Ascending aorta (tissue), 2 donors: ENCODE results near the gene HIVEP2. TPM values are rescaled to one million over a fixed set of nuclear protein-coding genes. Genes with fewer than 3 reads are reported as not detected.

Experiments used
- DNase-seq, 2 donors: peaks; one replicate each; pipeline ENCODE4 v3.0.0-alpha.2; 2019; ENCODE audit warnings: low spot score in 2 of 2
- H3K27ac ChIP-seq, 2 donors: fragments of 200-600 bp; sonication (generic); one replicate each; pipeline ENCODE4 v1.5.1; 2016 to 2017; ENCODE audit warnings: mild to moderate bottlenecking in 1 of 2
- H3K27me3 ChIP-seq: fragments of 200-600 bp; sonication (generic); one replicate; pipeline ENCODE4 v1.5.1; 2017
- H3K36me3 ChIP-seq, 2 donors: fragments of 200-600 bp; sonication (generic); one replicate each; pipeline ENCODE4 v1.5.1; 2016
- H3K4me1 ChIP-seq, 2 donors: fragments of 200-600 bp; sonication (generic); one replicate each; pipeline ENCODE4 v1.5.1; 2016 to 2017; ENCODE audit warnings: mild to moderate bottlenecking in 1 of 2
- H3K4me3 ChIP-seq, 2 donors: fragments of 200-600 bp; sonication (generic); one replicate each; pipeline ENCODE4 v1.5.1; 2016 to 2017; ENCODE audit warnings: mild to moderate bottlenecking in 1 of 2
- H3K9me3 ChIP-seq, 2 donors: fragments of 200-600 bp; sonication (generic); one replicate each; pipeline ENCODE4 v1.5.1; 2016
- intact Hi-C: fragments of 100-400 bp; cut with DNase I; formaldehyde crosslinking; loops from one replicate; pipeline ENCODE4 v1.15.1; 2023
- total RNA-seq: library from RNA; depleted of rRNA; stranded (reverse); fragments of >200 nt; gene quantifications from one replicate; pipeline ENCODE4 v1.1.0, GENCODE V29; 2016
- TF ChIP-seq, protein P1 (sequence below), 3 experiments: fragments of 200-600 bp in 2 of 3; fragments of 450-650 bp in 1 of 3; sonication (generic) in 2 of 3; IDR thresholded peaks; one replicate each; pipeline ENCODE4 v1.5.1; 2016 to 2019; ENCODE audit warnings: antibody characterized with exemption in 3 of 3, mild to moderate bottlenecking in 1 of 3, moderate library complexity in 1 of 3

Gene HIVEP2
- total RNA-seq, 1 donor from 2014 or later: 14.5 TPM

DNA sequence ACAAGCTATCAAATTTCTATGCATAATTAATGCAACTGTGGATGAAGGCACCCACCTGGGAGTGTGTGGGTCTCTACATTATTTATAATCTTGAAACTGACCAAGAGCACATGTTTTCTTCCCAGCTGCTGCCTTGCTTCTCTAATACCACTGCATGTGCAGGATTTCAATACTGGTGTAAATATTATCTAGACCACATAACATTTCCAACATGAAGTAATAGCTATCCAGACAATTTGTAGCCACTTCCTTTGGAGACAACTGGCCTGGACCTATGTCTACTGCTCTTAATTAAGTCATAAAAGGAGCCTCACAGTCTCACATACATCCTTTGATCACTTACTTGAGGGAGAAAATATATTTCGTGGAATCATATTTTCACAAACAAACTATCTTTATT, 180.7 kb downstream of the HIVEP2 start:
- Histone ChIP-seq H3K36me3 (peaks cover 20 to 27% of the 10 kb centered on the region in 2 donors), H3K27me3 (no peaks in the 10 kb centered on the region), H3K4me3 (no peak overlapping the region), H3K27ac (no peak overlapping the region), H3K9me3 (no peaks in the 10 kb centered on the region), H3K4me1 (no peaks in the 10 kb centered on the region)
- intact Hi-C loops: no loop called here
- TF ChIP-seq, protein P1, sequence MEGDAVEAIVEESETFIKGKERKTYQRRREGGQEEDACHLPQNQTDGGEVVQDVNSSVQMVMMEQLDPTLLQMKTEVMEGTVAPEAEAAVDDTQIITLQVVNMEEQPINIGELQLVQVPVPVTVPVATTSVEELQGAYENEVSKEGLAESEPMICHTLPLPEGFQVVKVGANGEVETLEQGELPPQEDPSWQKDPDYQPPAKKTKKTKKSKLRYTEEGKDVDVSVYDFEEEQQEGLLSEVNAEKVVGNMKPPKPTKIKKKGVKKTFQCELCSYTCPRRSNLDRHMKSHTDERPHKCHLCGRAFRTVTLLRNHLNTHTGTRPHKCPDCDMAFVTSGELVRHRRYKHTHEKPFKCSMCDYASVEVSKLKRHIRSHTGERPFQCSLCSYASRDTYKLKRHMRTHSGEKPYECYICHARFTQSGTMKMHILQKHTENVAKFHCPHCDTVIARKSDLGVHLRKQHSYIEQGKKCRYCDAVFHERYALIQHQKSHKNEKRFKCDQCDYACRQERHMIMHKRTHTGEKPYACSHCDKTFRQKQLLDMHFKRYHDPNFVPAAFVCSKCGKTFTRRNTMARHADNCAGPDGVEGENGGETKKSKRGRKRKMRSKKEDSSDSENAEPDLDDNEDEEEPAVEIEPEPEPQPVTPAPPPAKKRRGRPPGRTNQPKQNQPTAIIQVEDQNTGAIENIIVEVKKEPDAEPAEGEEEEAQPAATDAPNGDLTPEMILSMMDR (IDR thresholded peaks at IDR 0.05): no peak
- DNase-seq: no peak

DNA sequence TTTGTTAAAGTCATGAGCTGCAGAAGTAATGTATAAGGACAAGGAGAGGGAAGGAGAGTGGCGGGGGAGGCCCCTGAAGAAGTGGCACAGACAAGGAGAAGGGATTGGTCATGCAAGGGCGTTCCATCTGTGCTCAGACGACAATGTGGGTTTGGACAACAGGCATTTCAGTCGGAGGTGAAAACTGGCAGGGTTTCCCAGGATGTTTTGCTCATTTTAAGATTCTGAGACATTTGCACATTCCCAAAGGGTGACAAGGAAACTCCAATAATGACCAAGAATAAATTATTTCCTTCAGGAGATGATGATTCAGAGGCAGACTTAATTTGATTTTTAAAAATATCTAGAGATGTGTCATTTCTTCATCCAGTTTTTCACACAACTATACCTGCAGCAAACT, 181.8 kb downstream of the HIVEP2 start:
- H3K4me3 ChIP-seq: no peak overlapping the region
- peaks cover 27 to 38% of the 10 kb centered on the region in 2 donors for H3K36me3 ChIP-seq
- no peak for DNase-seq
- no peaks in the 10 kb centered on the region for H3K9me3 ChIP-seq
- TF ChIP-seq, protein P1 (IDR thresholded peaks at IDR 0.05): no peak
- no peak overlapping the region for H3K27ac ChIP-seq
- H3K27me3 ChIP-seq: no peaks in the 10 kb centered on the region
- H3K4me1 ChIP-seq: no peaks in the 10 kb centered on the region
- intact Hi-C loops: no loop called here

DNA sequence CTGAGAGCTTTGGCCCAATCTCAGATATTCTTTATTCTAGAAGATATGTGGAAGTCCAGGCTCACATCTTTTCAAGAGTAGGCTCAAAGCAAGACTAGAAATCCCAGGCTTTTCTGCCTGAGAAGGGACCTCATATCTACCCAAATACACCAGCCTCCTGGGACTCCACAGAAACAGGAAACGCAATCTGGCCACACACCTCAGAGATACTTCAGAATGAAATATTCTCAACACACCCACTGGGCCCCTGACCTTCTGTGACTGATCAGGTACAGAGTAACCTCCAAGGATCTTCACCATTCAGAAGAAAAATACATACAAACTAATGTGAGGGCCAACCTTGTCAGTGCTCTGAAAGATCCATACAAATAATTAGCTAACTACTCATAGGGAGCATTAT, 183.2 kb downstream of the HIVEP2 start:
- H3K36me3 ChIP-seq: peaks cover 27 to 43% of the 10 kb centered on the region in 2 donors
- TF ChIP-seq, protein P1 (IDR thresholded peaks at IDR 0.05): no peak
- H3K9me3 ChIP-seq: no peaks in the 10 kb centered on the region

GRCh38 chr6:142760152-142760551, 184.8 kb downstream of the HIVEP2 start:
- Histone ChIP-seq H3K27ac (no peak overlapping the region), H3K36me3 (peaks cover 27 to 48% of the 10 kb centered on the region in 2 donors), H3K9me3 (no peaks in the 10 kb centered on the region), H3K27me3 (no peaks in the 10 kb centered on the region), H3K4me1 (no peaks in the 10 kb centered on the region), H3K4me3 (no peak overlapping the region)
- TF ChIP-seq, protein P1 (IDR thresholded peaks at IDR 0.05): no peak
- no peak for DNase-seq
- intact Hi-C loops: no loop called here

More for the DNA sequence above, 183.2 kb downstream of the HIVEP2 start:
- intact Hi-C loops: no loop called here
- H3K27ac ChIP-seq: no peak overlapping the region
- no peak overlapping the region for H3K4me3 ChIP-seq
- no peak for DNase-seq
- no peaks in the 10 kb centered on the region for H3K4me1 ChIP-seq
- no peaks in the 10 kb centered on the region for H3K27me3 ChIP-seq

DNA sequence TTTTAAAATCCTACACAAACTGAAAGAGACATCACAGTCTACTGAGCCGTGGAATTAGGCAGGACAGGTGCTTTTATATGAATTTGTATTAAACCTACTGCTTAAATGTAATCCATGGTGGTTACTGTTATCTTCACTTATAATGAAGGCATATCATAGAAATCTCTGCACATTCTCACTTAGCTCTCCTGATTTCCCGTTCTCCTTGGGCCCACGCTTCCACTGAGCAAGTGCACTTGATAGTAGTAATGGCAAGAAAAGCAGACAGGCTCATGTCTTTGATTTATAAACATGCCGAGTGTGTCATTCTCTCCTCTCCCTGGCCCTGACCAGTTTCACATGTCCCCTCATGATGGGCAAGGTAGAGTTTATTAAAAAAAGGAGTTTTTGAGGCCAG, 186.3 kb downstream of the HIVEP2 start:
- H3K4me3 ChIP-seq: no peak overlapping the region
- peaks cover 29 to 41% of the 10 kb centered on the region in 2 donors for H3K36me3 ChIP-seq
- H3K9me3 ChIP-seq: no peaks in the 10 kb centered on the region
- no peaks in the 10 kb centered on the region for H3K4me1 ChIP-seq
- no peaks in the 10 kb centered on the region for H3K27me3 ChIP-seq
- no peak overlapping the region for H3K27ac ChIP-seq
- intact Hi-C loops: no loop called here
- TF ChIP-seq, protein P1 (IDR thresholded peaks at IDR 0.05): no peak
- DNase-seq: no peak
